Cardiac muscle cell (in vitro differentiated cells and primary cell): ENCODE results near the gene CDH4. TPM values are rescaled to one million over a fixed set of nuclear protein-coding genes. Genes with fewer than 3 reads are reported as not detected.

Source experiments
- DNase-seq, 2 donors: peaks; one replicate each; pipeline versions ENCODE4 v3.0.0 to v3.0.0-alpha.2; 2010 to 2017; ENCODE audit warnings: low read depth in 1 of 2, low spot score in 1 of 2
- H3K27ac ChIP-seq: fragments of 200-600 bp; sonication (generic); 2 replicates; pipeline ENCODE4 v1.5.1; 2016
- H3K27me3 ChIP-seq: fragments of 200-600 bp; sonication (generic); 2 replicates; pipeline ENCODE4 v1.6.0; 2016; ENCODE audit warnings: control low read depth
- H3K36me3 ChIP-seq: fragments of 200-600 bp; sonication (generic); 2 replicates; pipeline ENCODE4 v1.5.1; 2016; ENCODE audit warnings: control low read depth
- H3K4me1 ChIP-seq: fragments of 200-600 bp; sonication (generic); 2 replicates; pipeline ENCODE4 v1.8.1; 2017; ENCODE audit warnings: low read depth, mild to moderate bottlenecking, mixed run types
- H3K4me3 ChIP-seq: fragments of 200-600 bp; sonication (generic); 2 replicates; pipeline ENCODE4 v1.5.1; 2016; ENCODE audit warnings: mild to moderate bottlenecking
- H3K9me3 ChIP-seq: fragments of 200-600 bp; sonication (generic); 2 replicates; pipeline ENCODE4 v1.5.1; 2017; ENCODE audit warnings: low read depth, mild to moderate bottlenecking, control low read depth
- polyA plus RNA-seq: library from polyadenylated mRNA; unstranded; fragments of >200 nt; fragmentation: Nextera tagmentation; extraction: Ambion mirVana; gene quantifications from 2 replicates; pipeline ENCODE4 v1.2.1, GENCODE V29; 2016
- total RNA-seq: library from RNA; depleted of rRNA; stranded (reverse); fragments of >200 nt; gene quantifications from 2 replicates; pipeline ENCODE4 v1.2.3, GENCODE V29; 2016
- TF ChIP-seq, protein P1 (sequence below): IDR thresholded peaks from 2 replicates; pipeline ENCODE4 v1.5.1; 2012; ENCODE audit warnings: low read depth, mild to moderate bottlenecking, low read length

CDH4 gene
- total and polyA plus RNA-seq, 2 experiments from 2014 or later, result 0.43 to 0.80 TPM

DNA sequence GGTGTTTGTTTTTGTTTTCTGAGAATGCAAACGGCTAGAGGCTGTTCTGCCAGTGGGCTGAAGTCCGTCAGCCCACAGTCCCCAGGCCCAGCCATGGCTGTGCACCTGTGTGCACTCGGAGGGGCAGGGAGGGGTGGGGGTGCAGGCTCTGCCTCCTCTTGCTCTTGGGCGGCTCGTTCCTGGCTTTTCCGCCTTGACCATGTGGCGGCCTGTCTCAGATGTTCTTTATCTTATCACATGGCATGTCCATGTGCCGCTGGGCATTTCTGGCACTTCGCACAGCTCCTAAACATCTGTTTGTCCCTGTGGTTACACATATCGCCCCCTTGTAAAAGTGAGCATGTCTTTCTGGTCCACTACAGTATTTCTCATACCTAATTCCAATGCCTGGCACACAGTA lies 137.0 kb downstream of the CDH4 start:
- no peaks in the 10 kb centered on the region for H3K36me3 ChIP-seq
- H3K4me3 ChIP-seq, result no peak overlapping the region
- DNase-seq, result no peak
- TF ChIP-seq, protein P1, sequence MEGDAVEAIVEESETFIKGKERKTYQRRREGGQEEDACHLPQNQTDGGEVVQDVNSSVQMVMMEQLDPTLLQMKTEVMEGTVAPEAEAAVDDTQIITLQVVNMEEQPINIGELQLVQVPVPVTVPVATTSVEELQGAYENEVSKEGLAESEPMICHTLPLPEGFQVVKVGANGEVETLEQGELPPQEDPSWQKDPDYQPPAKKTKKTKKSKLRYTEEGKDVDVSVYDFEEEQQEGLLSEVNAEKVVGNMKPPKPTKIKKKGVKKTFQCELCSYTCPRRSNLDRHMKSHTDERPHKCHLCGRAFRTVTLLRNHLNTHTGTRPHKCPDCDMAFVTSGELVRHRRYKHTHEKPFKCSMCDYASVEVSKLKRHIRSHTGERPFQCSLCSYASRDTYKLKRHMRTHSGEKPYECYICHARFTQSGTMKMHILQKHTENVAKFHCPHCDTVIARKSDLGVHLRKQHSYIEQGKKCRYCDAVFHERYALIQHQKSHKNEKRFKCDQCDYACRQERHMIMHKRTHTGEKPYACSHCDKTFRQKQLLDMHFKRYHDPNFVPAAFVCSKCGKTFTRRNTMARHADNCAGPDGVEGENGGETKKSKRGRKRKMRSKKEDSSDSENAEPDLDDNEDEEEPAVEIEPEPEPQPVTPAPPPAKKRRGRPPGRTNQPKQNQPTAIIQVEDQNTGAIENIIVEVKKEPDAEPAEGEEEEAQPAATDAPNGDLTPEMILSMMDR, result no peak
- H3K27me3 ChIP-seq, result no peaks in the 10 kb centered on the region
- no peaks in the 10 kb centered on the region for H3K4me1 ChIP-seq
- no peak overlapping the region for H3K27ac ChIP-seq
- H3K9me3 ChIP-seq, result no peaks in the 10 kb centered on the region

DNA sequence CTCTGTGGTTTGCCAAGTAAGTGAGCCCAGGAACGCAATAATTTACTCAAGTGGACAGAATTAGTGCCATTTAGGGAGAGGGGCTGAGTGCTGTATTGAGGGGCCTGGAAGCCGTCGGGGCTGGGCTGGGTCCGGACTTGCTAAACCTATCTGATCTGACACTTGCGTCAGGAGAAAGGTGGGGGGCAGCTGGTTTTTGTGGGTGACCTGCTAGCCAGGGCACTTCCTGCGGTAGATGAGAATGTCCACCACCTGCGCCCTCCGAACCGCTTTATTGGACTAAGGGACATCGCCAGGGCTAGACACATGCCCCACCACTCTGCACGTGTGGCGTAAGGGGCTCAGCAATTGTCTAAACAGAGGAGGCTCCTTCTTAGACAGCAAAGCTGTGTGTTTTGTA lies 139.1 kb downstream of the CDH4 start:
- no peak overlapping the region for H3K27ac ChIP-seq
- DNase-seq, result no peak
- TF ChIP-seq, protein P1, result no peak
- H3K4me1 ChIP-seq, result no peaks in the 10 kb centered on the region
- H3K4me3 ChIP-seq, result no peak overlapping the region
- no peaks in the 10 kb centered on the region for H3K36me3 ChIP-seq
- H3K27me3 ChIP-seq, result no peaks in the 10 kb centered on the region
- no peaks in the 10 kb centered on the region for H3K9me3 ChIP-seq

DNA sequence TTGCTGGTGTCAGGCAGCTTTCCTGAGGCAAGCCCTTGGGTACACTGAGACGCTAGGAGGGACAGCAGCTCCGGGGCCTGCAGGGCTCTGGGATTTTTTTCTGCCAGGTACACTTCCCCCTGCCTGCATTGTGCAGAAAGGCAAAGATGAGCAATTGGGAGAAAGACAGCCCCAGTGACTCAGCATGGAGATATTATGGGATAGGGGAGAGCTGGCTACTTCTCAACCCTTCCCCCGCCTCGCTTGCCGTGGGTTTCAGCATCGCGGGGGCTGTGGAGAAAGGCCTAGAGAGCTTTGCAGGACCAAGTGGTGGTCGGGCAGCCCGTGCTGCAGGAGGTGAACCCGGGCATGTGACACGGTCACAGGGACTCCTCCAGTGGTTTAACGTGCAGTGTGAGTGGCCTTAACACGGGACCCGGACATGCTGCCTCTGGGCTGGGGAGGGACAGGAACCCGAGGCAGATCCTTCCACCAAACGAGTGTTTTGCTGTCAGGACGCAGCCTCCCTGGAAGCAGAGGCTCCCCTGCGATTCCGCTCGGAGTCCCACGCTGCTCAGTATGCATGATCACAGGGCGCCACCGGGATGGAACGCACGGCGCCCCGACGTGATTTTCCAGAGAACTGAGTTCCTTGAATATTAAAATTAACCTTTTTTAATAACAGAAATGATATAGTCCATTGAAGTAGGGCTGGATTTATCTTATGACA lies 139.9 kb downstream of the CDH4 start:
- no peaks in the 10 kb centered on the region for H3K9me3 ChIP-seq
- no peaks in the 10 kb centered on the region for H3K36me3 ChIP-seq
- H3K27me3 ChIP-seq, result no peaks in the 10 kb centered on the region
- DNase-seq, result no peak
- no peak overlapping the region for H3K27ac ChIP-seq
- TF ChIP-seq, protein P1, result no peak
- H3K4me1 ChIP-seq, result no peaks in the 10 kb centered on the region
- H3K4me3 ChIP-seq, result no peak overlapping the region

DNA sequence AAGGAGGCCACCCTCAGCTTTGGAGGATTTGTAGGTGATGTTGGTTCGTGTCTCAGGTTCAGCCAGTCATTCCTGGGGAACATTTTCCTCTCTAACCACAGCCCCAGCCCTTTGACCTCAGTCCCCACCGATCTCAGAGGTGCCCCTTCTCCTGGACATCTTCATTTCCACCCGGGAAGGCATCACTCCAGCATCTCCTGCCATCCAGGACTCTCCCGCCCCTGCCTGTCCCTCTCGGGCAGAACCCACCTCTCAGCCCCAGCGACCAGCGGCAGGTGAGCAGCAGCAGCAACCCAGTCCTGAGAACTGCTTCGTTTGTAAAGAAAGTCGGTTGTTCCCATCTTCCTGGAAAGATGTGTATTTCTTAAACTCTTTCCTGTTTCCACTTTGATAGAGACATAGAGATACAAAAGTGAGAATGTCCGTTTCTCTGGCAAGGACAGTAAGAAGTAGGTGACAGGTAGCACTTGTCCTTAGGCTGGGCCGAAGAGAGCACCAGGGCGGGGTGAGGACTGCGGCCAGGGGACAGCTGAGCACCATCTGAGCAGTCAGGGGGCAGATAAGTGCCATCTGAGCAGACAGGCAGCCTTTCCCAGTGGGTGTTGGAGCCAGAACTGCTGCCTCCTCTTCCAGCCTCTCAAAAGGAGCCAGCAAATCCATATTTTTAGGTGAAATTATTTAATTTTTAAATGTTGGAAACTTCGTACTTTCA lies 142.2 kb downstream of the CDH4 start:
- Histone ChIP-seq H3K4me1 (no peaks in the 10 kb centered on the region), H3K4me3 (no peak overlapping the region), H3K9me3 (no peaks in the 10 kb centered on the region), H3K36me3 (no peaks in the 10 kb centered on the region), H3K27me3 (no peaks in the 10 kb centered on the region), H3K27ac (no peak overlapping the region)
- DNase-seq, result no peak
- TF ChIP-seq, protein P1, result no peak

DNA sequence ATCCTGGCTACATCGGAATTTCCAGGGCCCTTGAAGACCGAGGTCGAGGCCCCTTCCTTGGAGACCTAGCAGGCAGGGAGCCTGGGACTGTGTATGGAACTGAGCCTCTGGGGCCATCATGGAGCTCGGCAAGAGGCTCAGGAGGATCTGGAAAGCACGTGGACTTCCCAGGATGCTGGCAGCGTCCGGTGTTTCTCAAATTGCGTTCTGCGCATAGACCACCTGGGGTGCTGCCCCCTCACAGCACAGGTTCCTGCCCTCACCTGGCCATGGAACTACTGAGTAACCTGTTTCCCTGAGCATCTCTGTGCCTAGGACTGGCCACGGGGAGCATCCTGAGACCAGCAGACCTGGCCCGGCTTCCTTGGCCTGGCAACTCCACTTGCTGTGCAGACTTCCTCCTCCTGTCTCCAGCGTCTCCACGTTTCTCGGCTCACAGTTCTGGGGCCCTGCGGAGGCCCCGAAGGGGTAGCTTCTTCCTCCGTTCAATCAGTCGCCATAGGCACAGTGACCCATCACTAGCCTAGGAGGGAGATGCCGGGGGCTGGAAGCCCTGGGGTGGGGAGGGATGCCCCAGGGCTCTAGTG lies 144.3 kb downstream of the CDH4 start:
- no peaks in the 10 kb centered on the region for H3K4me1 ChIP-seq
- DNase-seq, result no peak
- H3K27me3 ChIP-seq, result no peaks in the 10 kb centered on the region
- no peak overlapping the region for H3K4me3 ChIP-seq
- H3K27ac ChIP-seq, result no peak overlapping the region
- TF ChIP-seq, protein P1, result no peak
- H3K9me3 ChIP-seq, result no peaks in the 10 kb centered on the region
- H3K36me3 ChIP-seq, result no peaks in the 10 kb centered on the region
